22Rv1 (cell line): ENCODE measurements around the gene HLCS.

Source experiments
- H3K27ac ChIP-seq: fragments of 450-650 bp; 2 replicates; pipeline ENCODE4 v1.5.1; 2017
- CTCF ChIP-seq: fragments of 450-650 bp; IDR thresholded peaks from 2 replicates; pipeline ENCODE4 v1.5.1; 2017; ENCODE audit warnings: mild to moderate bottlenecking
- ZFX ChIP-seq: fragments of 450-650 bp; IDR thresholded peaks from 2 replicates; pipeline ENCODE4 v1.6.1; 2017; ENCODE audit warnings: antibody characterized with exemption, borderline replicate concordance

The HLCS gene

GRCh38 chr21:36980280-36981048 is 14.0 kb upstream of the HLCS start:
- no peak overlapping the region for H3K27ac ChIP-seq
- TF ChIP-seq ZFX (no peak), CTCF (no peak)

GRCh38 chr21:36976882-36977651 is 10.6 kb upstream of the HLCS start:
- TF ChIP-seq ZFX, result no peak
- TF ChIP-seq CTCF, result peak; percentile 50
- 0 out of 2 replicates have a peak overlapping the region, but pooled peaks have one; percentile 3 for H3K27ac ChIP-seq

- TF ChIP-seq CTCF (no peak), ZFX (no peak)
- no peak overlapping the region for H3K27ac ChIP-seq
Measured at GRCh38 chr21:36976228-36976861, 9.9 kb upstream of the HLCS start.

GRCh38 chr21:36974851-36975192 is 8.4 kb upstream of the HLCS start:
- H3K27ac ChIP-seq, result peak overlapping the region; percentile 10; the same call in 1 of the 2 replicates
- TF ChIP-seq ZFX (no peak), CTCF (no peak)

GRCh38 chr21:36973986-36974850 is 7.7 kb upstream of the HLCS start:
- TF ChIP-seq ZFX, result no peak
- TF ChIP-seq CTCF, result no peak
- peak overlapping the region; percentile 10; the same call in 1 of the 2 replicates for H3K27ac ChIP-seq

GRCh38 chr21:36968976-36969375 is 2.5 kb upstream of the HLCS start:
- H3K27ac ChIP-seq, result no peak overlapping the region
- no peak for TF ChIP-seq CTCF
- no peak for TF ChIP-seq ZFX
